HepG2 (cell line): ENCODE data around the gene SLC10A1. TPM values are rescaled to one million over a fixed set of nuclear protein-coding genes. Genes with fewer than 3 reads are reported as not detected.
A peak's percentile ranks its signal among the peaks of the same experiment; 100 is the strongest.

Experiments
- BRCA1 ChIP-seq: sonication (generic); formaldehyde crosslinking; IDR thresholded peaks from 2 replicates; pipeline ENCODE4 v1.4.0; 2020; ENCODE audit warnings: missing genetic modification reagents
- BRD4 ChIP-seq: sonication (generic); formaldehyde crosslinking; IDR thresholded peaks from 2 replicates; pipeline ENCODE4 v1.4.0; 2020; ENCODE audit warnings: missing genetic modification reagents
- ETV6 ChIP-seq: sonication (generic); formaldehyde crosslinking; conservative IDR thresholded peaks from 2 replicates; pipeline ENCODE4 v1.4.0; 2020; ENCODE audit warnings: missing genetic modification reagents
- KDM4B ChIP-seq: sonication (generic); formaldehyde crosslinking; IDR thresholded peaks from 2 replicates; pipeline ENCODE4 v1.4.0; 2020; ENCODE audit warnings: missing genetic modification reagents
- MED8 ChIP-seq: sonication (generic); formaldehyde crosslinking; IDR thresholded peaks from 2 replicates; pipeline ENCODE4 v1.8.1; 2023; ENCODE audit warnings: mild to moderate bottlenecking, missing genetic modification reagents; ENCODE audit not compliant: insufficient replicate concordance
- NFE2 ChIP-seq: sonication (generic); formaldehyde crosslinking; IDR thresholded peaks from 2 replicates; pipeline ENCODE4 v1.4.0; 2020; ENCODE audit warnings: missing genetic modification reagents
- NFRKB ChIP-seq: fragments of 450-650 bp; IDR thresholded peaks from 2 replicates; pipeline ENCODE4 v1.6.1; 2017
- PHF8 ChIP-seq: sonication (generic); formaldehyde crosslinking; IDR thresholded peaks from 2 replicates; pipeline ENCODE4 v1.5.0; 2020; ENCODE audit warnings: missing genetic modification reagents
- PLRG1 ChIP-seq: fragments of 450-650 bp; conservative IDR thresholded peaks from 2 replicates; pipeline ENCODE4 v1.6.1; 2016
- RBM22 ChIP-seq: fragments of 200-400 bp; formaldehyde crosslinking; optimal IDR thresholded peaks from 2 replicates; pipeline ENCODE3; 2017; ENCODE audit warnings: mild to moderate bottlenecking, low read length, moderate library complexity
- SALL1 ChIP-seq: sonication (generic); formaldehyde crosslinking; IDR thresholded peaks from 2 replicates; pipeline ENCODE4 v1.8.0; 2022; ENCODE audit warnings: mild to moderate bottlenecking, missing genetic modification reagents
- ZBTB20 ChIP-seq: sonication (generic); formaldehyde crosslinking; IDR thresholded peaks from 2 replicates; pipeline ENCODE4 v1.8.1; 2023; ENCODE audit warnings: missing genetic modification reagents, low read depth, mild to moderate bottlenecking, borderline replicate concordance
- ZNF180 ChIP-seq: sonication (generic); formaldehyde crosslinking; IDR thresholded peaks from 2 replicates; pipeline ENCODE4 v1.4.0; 2020; ENCODE audit warnings: low read depth, missing genetic modification reagents, borderline replicate concordance
- ZNF234 ChIP-seq: sonication (generic); formaldehyde crosslinking; conservative IDR thresholded peaks from 2 replicates; pipeline ENCODE4 v1.5.1; 2020; ENCODE audit warnings: mild to moderate bottlenecking, missing genetic modification reagents
- ZNF33A ChIP-seq: sonication (generic); formaldehyde crosslinking; IDR thresholded peaks from 2 replicates; pipeline ENCODE4 v1.5.1; 2020; ENCODE audit warnings: missing genetic modification reagents, mild to moderate bottlenecking, moderate library complexity, borderline replicate concordance
- ZNF343 ChIP-seq: sonication (generic); formaldehyde crosslinking; IDR thresholded peaks from 2 replicates; pipeline ENCODE4 v1.4.0; 2020; ENCODE audit warnings: mild to moderate bottlenecking, missing genetic modification reagents
- ZNF441 ChIP-seq: sonication (generic); formaldehyde crosslinking; IDR thresholded peaks from 2 replicates; pipeline ENCODE4 v1.7.0; 2021; ENCODE audit warnings: missing genetic modification reagents, borderline replicate concordance
- ZNF460 ChIP-seq: sonication (generic); formaldehyde crosslinking; IDR thresholded peaks from 2 replicates; pipeline ENCODE4 v1.5.1; 2020; ENCODE audit warnings: missing genetic modification reagents, mild to moderate bottlenecking, borderline replicate concordance
- ZNF768 ChIP-seq: sonication (generic); formaldehyde crosslinking; IDR thresholded peaks from 2 replicates; pipeline ENCODE4 v1.4.0; 2020; ENCODE audit warnings: missing genetic modification reagents
- ZNF772 ChIP-seq: sonication (generic); formaldehyde crosslinking; IDR thresholded peaks from 2 replicates; pipeline ENCODE4 v1.5.0; 2020; ENCODE audit warnings: mild to moderate bottlenecking, missing genetic modification reagents
- ZSCAN25 ChIP-seq: sonication (generic); formaldehyde crosslinking; IDR thresholded peaks from 2 replicates; pipeline ENCODE4 v1.8.0; 2022; ENCODE audit warnings: mild to moderate bottlenecking, missing genetic modification reagents
- polyA plus RNA-seq, 8 experiments: library from polyadenylated mRNA; depleted of rRNA in 3 of 8; stranded (reverse) in 7 of 8; unstranded in 1 of 8; fragments of >200 nt; fragmentation: Illumina TruSeq in 4 of 8; extraction: Trizol in 4 of 8; gene quantifications; 2 replicates each; pipeline versions ENCODE4 v1.2.1 to v1.2.3, GENCODE V29; 2011 to 2016; ENCODE audit warnings: low read depth in 4 of 8, missing spikeins in 1 of 8, mixed read lengths in 1 of 8; ENCODE audit not compliant: insufficient read depth in 1 of 8
- total RNA-seq, 5 experiments: library from RNA; depleted of rRNA; stranded (reverse); fragments of >200 nt; fragmentation: Illumina TruSeq; extraction: Trizol; gene quantifications; 2 replicates each; pipeline ENCODE4 v1.2.3, GENCODE V29; 2016; ENCODE audit warnings: low read depth in 1 of 5
- TF ChIP-seq, protein P1 (sequence below): sonication (generic); formaldehyde crosslinking; IDR thresholded peaks from 2 replicates; pipeline ENCODE4 v1.5.1; 2020; ENCODE audit warnings: missing genetic modification reagents, mild to moderate bottlenecking, borderline replicate concordance
- TF ChIP-seq, protein P2 (sequence below): sonication (generic); formaldehyde crosslinking; IDR thresholded peaks from 2 replicates; pipeline ENCODE4 v1.4.0; 2020; ENCODE audit warnings: missing genetic modification reagents
- TF ChIP-seq, protein P3 (sequence below): sonication (generic); formaldehyde crosslinking; IDR thresholded peaks from 2 replicates; pipeline ENCODE4 v1.4.0; 2020; ENCODE audit warnings: missing genetic modification reagents, low read depth, mild to moderate bottlenecking, borderline replicate concordance
- TF ChIP-seq, protein P4 (sequence below): sonication (generic); formaldehyde crosslinking; IDR thresholded peaks from 2 replicates; pipeline ENCODE4 v1.4.0; 2020; ENCODE audit warnings: missing genetic modification reagents, borderline replicate concordance

Gene SLC10A1
- total and polyA plus RNA-seq, 2 of the 13 experiments (the other 11 are each of a cell fraction or from before 2014, with no cell fraction given), result 0.17 TPM; not detected in 1

DNA sequence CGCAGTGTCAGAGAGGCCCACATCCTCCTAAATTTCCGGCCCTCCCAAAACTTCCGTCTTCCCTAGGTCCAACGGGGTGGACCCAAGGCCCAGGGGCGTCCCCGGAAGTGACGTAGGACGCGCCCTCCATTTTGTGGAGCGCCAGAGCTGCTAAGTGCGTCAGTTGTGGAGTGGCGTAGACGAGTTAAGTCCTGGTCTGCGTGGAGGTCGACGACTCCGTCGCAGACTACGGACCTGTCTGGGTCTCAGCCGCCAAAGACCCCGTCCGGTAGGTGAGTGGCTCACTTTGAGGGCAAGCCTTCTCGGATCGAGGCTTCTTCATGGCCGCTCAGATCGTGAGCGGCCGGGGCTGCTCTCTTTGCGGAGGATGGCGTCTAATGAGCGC lies 30.1 kb downstream of the SLC10A1 start, which contains the start of gene SRSF5 (continued):
- TF ChIP-seq ZNF180 (CRISPR knock-in tag) (peak; percentile 85; the same call in 1 of the 2 replicates), KDM4B (CRISPR knock-in tag) (peak; percentile 95; the same call in 1 of the 2 replicates), MED8 (peak; percentile 59), SALL1 (CRISPR knock-in tag) (peak; percentile 92), ZNF33A (CRISPR knock-in tag) (peak; percentile 52; the same call in 1 of the 2 replicates), ZNF772 (CRISPR knock-in tag) (peak; percentile 90; the same call in 1 of the 2 replicates), NFRKB (no peak), ZSCAN25 (CRISPR knock-in tag) (no peak; the same call in 1 of the 2 replicates), ETV6 (CRISPR knock-in tag) (no peak), PHF8 (CRISPR knock-in tag) (peak; percentile 76), ZNF343 (CRISPR knock-in tag) (no peak), ZNF460 (no peak), ZNF234 (no peak), BRCA1 (peak; percentile 89), BRD4 (CRISPR knock-in tag) (peak; percentile 96), ZNF768 (CRISPR knock-in tag) (peak; percentile 22; the same call in 1 of the 2 replicates), ZNF441 (CRISPR knock-in tag) (peak; percentile 80), ZBTB20 (CRISPR knock-in tag) (peak; percentile 89), RBM22 (no peak), NFE2 (CRISPR knock-in tag) (no peak), PLRG1 (no peak)
- TF ChIP-seq, protein P1, sequence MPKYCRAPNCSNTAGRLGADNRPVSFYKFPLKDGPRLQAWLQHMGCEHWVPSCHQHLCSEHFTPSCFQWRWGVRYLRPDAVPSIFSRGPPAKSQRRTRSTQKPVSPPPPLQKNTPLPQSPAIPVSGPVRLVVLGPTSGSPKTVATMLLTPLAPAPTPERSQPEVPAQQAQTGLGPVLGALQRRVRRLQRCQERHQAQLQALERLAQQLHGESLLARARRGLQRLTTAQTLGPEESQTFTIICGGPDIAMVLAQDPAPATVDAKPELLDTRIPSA (CRISPR knock-in tag), result no peak
- TF ChIP-seq, protein P2, sequence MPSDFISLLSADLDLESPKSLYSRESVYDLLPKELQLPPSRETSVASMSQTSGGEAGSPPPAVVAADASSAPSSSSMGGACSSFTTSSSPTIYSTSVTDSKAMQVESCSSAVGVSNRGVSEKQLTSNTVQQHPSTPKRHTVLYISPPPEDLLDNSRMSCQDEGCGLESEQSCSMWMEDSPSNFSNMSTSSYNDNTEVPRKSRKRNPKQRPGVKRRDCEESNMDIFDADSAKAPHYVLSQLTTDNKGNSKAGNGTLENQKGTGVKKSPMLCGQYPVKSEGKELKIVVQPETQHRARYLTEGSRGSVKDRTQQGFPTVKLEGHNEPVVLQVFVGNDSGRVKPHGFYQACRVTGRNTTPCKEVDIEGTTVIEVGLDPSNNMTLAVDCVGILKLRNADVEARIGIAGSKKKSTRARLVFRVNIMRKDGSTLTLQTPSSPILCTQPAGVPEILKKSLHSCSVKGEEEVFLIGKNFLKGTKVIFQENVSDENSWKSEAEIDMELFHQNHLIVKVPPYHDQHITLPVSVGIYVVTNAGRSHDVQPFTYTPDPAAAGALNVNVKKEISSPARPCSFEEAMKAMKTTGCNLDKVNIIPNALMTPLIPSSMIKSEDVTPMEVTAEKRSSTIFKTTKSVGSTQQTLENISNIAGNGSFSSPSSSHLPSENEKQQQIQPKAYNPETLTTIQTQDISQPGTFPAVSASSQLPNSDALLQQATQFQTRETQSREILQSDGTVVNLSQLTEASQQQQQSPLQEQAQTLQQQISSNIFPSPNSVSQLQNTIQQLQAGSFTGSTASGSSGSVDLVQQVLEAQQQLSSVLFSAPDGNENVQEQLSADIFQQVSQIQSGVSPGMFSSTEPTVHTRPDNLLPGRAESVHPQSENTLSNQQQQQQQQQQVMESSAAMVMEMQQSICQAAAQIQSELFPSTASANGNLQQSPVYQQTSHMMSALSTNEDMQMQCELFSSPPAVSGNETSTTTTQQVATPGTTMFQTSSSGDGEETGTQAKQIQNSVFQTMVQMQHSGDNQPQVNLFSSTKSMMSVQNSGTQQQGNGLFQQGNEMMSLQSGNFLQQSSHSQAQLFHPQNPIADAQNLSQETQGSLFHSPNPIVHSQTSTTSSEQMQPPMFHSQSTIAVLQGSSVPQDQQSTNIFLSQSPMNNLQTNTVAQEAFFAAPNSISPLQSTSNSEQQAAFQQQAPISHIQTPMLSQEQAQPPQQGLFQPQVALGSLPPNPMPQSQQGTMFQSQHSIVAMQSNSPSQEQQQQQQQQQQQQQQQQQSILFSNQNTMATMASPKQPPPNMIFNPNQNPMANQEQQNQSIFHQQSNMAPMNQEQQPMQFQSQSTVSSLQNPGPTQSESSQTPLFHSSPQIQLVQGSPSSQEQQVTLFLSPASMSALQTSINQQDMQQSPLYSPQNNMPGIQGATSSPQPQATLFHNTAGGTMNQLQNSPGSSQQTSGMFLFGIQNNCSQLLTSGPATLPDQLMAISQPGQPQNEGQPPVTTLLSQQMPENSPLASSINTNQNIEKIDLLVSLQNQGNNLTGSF (CRISPR knock-in tag), result peak; percentile 59; the same call in 1 of the 2 replicates
- TF ChIP-seq, protein P3, sequence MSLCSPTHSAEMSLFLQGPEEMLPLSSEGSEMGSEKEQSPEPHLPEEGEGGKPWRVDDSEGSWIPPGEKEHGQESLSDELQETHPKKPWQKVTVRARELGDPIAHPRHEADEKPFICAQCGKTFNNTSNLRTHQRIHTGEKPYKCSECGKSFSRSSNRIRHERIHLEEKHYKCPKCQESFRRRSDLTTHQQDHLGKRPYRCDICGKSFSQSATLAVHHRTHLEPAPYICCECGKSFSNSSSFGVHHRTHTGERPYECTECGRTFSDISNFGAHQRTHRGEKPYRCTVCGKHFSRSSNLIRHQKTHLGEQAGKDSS (CRISPR knock-in tag), result 0 out of 2 replicates have a peak, but pooled peaks have one; percentile 34
- TF ChIP-seq, protein P4, sequence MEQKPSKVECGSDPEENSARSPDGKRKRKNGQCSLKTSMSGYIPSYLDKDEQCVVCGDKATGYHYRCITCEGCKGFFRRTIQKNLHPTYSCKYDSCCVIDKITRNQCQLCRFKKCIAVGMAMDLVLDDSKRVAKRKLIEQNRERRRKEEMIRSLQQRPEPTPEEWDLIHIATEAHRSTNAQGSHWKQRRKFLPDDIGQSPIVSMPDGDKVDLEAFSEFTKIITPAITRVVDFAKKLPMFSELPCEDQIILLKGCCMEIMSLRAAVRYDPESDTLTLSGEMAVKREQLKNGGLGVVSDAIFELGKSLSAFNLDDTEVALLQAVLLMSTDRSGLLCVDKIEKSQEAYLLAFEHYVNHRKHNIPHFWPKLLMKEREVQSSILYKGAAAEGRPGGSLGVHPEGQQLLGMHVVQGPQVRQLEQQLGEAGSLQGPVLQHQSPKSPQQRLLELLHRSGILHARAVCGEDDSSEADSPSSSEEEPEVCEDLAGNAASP (CRISPR knock-in tag), result no peak; the same call in 1 of the 2 replicates
